Stomach (tissue), 9 donors: ENCODE measurements around the gene THBS4. TPM values are rescaled to one million over a fixed set of nuclear protein-coding genes. Genes with fewer than 3 reads are reported as not detected.
A peak's percentile ranks its signal among the peaks of the same experiment; 100 is the strongest.

Source experiments
- DNase-seq, 2 donors: peaks; one replicate each; pipeline versions ENCODE4 v3.0.0 to v3.0.0-alpha.2; 2013 to 2019
- H3K27ac ChIP-seq, 5 donors: fragments of 200-600 bp in 4 of 5; sonication (generic) in 4 of 5; one replicate each; pipeline ENCODE4 v1.5.1; 2013 to 2019; ENCODE audit warnings: mild to moderate bottlenecking in 1 of 5, moderate library complexity in 1 of 5
- H3K27me3 ChIP-seq, 3 donors: fragments of 200-600 bp; sonication (generic); one replicate each; pipeline ENCODE4 v1.5.1; 2017 to 2019; ENCODE audit warnings: mixed run types in 1 of 3
- H3K36me3 ChIP-seq, 4 donors: fragments of 200-600 bp; sonication (generic); 1 replicate in 3 of 4; 2 replicates in 1 of 4; pipeline ENCODE4 v1.5.1; 2016 to 2019
- H3K4me1 ChIP-seq, 4 donors: fragments of 200-600 bp; sonication (generic); one replicate each; pipeline ENCODE4 v1.5.1; 2016 to 2019
- H3K4me3 ChIP-seq, 4 donors: fragments of 200-600 bp; sonication (generic) in 3 of 4; one replicate each; pipeline ENCODE4 v1.5.1; 2016 to 2019; ENCODE audit warnings: mild to moderate bottlenecking in 1 of 4
- H3K9me3 ChIP-seq, 4 donors: fragments of 200-600 bp; sonication (generic); one replicate each; pipeline ENCODE4 v1.5.1; 2016 to 2019
- EP300 ChIP-seq: sonication (generic); formaldehyde crosslinking; IDR thresholded peaks from one replicate; pipeline ENCODE4 v1.6.1; 2017; ENCODE audit warnings: antibody characterized with exemption
- POLR2A ChIP-seq, 4 donors: fragments of 450-650 bp; IDR thresholded peaks; one replicate each; pipeline ENCODE4 v1.6.1; 2016; ENCODE audit warnings: antibody characterized with exemption in 4 of 4, control low read depth in 2 of 4, mild to moderate bottlenecking in 1 of 4, moderate library complexity in 1 of 4
- POLR2AphosphoS5 ChIP-seq, 3 donors: sonication (generic); formaldehyde crosslinking; IDR thresholded peaks; one replicate each; pipeline ENCODE4 v1.6.1; 2016; ENCODE audit warnings: antibody characterized with exemption in 3 of 3
- WGBS, 5 donors: extraction: QIAGEN DNeasy Blood & Tissue Kit in 3 of 5; methylation state at CpG; one replicate each; pipeline versions ENCODE4 v1.1.5 to v1.1.7; 2013 to 2018; 5-methylcytosine and 5-hydroxymethylcytosine counted together
- intact Hi-C: fragments of 100-400 bp; cut with DNase I; formaldehyde crosslinking; loops from one replicate; pipeline ENCODE4 v1.15.1; 2023; ENCODE audit warnings: low total_unique reads
- polyA plus RNA-seq, 3 donors: library from polyadenylated mRNA; stranded (reverse); fragments of 200-250 nt; gene quantifications; one replicate each; pipeline ENCODE4 v1.2.3, GENCODE V29; 2013
- total RNA-seq, 5 donors: library from RNA; depleted of rRNA; stranded (reverse); fragments of >200 nt; gene quantifications; one replicate each; pipeline versions ENCODE4 v1.1.0 to v1.2.3, GENCODE V29; 2014 to 2016
- TF ChIP-seq, protein P1 (sequence below), 7 experiments: fragments of 450-650 bp in 4 of 7; fragments of 200-600 bp in 3 of 7; sonication (generic) in 3 of 7; IDR thresholded peaks; one replicate each; pipeline ENCODE4 v1.5.1; 2016 to 2019; ENCODE audit warnings: antibody characterized with exemption in 7 of 7, control low read depth in 2 of 7, mild to moderate bottlenecking in 1 of 7
- donor health status: healthy with polysubstance abuse.
- donor health status: Bipolar disorder and iron deficiency.
- donor health status: healthy.

The THBS4 gene
- total and polyA plus RNA-seq, 8 donors, result 0.19 to 38.2 (median 6.7) TPM; not detected in 1

DNA sequence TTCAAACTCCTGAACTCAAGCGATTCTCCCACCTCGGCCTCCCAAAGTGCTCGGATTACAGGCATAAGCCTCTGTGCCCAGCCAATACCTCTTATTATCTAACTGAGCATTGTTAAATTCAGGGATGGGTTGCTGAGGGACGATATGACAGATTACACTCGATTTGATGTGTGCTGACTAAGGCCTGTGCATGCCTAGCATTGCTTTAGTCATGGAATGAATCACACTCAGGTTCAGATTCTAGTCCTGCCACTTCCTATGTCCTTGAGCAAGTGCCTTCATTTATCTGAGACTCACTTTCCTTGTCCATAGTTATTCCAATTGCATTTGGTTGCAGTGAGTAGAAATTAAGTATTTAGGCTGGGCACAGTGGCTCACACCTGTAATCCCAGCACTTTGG, 19.5 kb downstream of the THBS4 start:
- WGBS, 5 donors, result 87 to 94% (median 92%) methylated on average over 5 of the region's 5 CpGs
- Histone ChIP-seq H3K27me3 (no peaks in the 10 kb centered on the region), H3K27ac (no peak overlapping the region), H3K9me3 (no peaks in the 10 kb centered on the region), H3K36me3 (no peaks in the 10 kb centered on the region), H3K4me3 (no peak overlapping the region), H3K4me1 (no peaks in the 10 kb centered on the region)
- intact Hi-C loops, result no loop called here
- DNase-seq, result no peak
- TF ChIP-seq EP300 (no peak), POLR2A (IDR thresholded peaks at IDR 0.05) (no peak), POLR2AphosphoS5 (IDR thresholded peaks at IDR 0.05) (no peak)
- TF ChIP-seq, protein P1, sequence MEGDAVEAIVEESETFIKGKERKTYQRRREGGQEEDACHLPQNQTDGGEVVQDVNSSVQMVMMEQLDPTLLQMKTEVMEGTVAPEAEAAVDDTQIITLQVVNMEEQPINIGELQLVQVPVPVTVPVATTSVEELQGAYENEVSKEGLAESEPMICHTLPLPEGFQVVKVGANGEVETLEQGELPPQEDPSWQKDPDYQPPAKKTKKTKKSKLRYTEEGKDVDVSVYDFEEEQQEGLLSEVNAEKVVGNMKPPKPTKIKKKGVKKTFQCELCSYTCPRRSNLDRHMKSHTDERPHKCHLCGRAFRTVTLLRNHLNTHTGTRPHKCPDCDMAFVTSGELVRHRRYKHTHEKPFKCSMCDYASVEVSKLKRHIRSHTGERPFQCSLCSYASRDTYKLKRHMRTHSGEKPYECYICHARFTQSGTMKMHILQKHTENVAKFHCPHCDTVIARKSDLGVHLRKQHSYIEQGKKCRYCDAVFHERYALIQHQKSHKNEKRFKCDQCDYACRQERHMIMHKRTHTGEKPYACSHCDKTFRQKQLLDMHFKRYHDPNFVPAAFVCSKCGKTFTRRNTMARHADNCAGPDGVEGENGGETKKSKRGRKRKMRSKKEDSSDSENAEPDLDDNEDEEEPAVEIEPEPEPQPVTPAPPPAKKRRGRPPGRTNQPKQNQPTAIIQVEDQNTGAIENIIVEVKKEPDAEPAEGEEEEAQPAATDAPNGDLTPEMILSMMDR (IDR thresholded peaks at IDR 0.05), result no peak

DNA sequence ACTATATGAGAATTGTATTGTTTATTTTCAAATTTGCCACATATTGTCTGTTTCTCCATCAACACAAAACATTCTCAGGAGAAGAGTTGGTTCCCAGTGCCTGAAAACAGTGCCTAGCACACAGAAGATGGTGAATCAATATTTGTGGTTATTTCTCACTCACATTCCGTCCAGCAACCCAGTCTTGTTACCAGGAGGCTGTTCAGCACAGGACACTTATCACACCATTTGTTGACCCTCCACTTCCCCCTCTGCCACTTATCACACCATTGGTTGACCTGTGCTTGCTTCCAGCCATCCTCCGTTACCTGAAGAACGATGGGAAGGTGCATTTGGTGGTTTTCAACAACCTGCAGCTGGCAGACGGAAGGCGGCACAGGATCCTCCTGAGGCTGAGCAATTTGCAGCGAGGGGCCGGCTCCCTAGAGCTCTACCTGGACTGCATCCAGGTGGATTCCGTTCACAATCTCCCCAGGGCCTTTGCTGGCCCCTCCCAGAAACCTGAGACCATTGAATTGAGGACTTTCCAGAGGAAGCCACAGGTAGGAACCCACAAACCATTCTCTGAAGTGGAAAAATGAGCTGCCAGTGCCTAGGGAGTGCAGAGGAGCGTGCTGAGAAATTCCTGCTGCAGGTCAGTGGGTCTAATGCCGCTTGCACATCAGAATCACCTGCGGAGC, 20.5 kb downstream of the THBS4 start:
- Histone ChIP-seq H3K4me1 (no peaks in the 10 kb centered on the region), H3K9me3 (no peaks in the 10 kb centered on the region), H3K27me3 (no peaks in the 10 kb centered on the region), H3K36me3 (no peaks in the 10 kb centered on the region), H3K27ac (no peak overlapping the region), H3K4me3 (no peak overlapping the region)
- intact Hi-C loops, result no loop called here
- DNase-seq, result peak in 1 of 2 donors; percentile 29
- TF ChIP-seq, protein P1 (IDR thresholded peaks at IDR 0.05), result no peak
- TF ChIP-seq EP300, result no peak
- no peak for TF ChIP-seq POLR2AphosphoS5 (IDR thresholded peaks at IDR 0.05)
- TF ChIP-seq POLR2A (IDR thresholded peaks at IDR 0.05), result no peak
- whole genome bisulfite sequencing, 5 donors, result 22 to 50% (median 36%) methylated on average over 10 to 11 of the region's 11 CpGs

DNA sequence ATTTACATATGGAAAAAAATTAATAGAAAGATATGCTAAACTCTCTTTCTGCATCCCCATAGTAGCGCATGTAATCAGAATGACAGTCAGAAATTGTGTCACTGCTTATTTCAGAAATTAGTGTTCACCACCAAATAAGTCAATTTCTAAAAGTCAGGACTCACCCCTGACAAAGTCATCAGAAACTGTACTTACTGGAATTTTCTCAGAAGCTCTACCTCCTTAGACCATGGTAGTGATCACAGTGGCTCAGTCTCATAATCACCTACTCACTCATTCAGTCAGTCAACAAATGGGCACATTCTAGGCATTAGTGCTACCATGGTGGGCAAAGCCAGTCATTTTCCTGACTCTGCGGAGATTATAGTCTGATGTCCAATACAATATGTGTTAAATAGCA, 22.0 kb downstream of the THBS4 start:
- Histone ChIP-seq H3K4me1 (no peaks in the 10 kb centered on the region), H3K36me3 (no peaks in the 10 kb centered on the region), H3K9me3 (no peaks in the 10 kb centered on the region), H3K27ac (no peak overlapping the region), H3K4me3 (no peak overlapping the region), H3K27me3 (no peaks in the 10 kb centered on the region)
- TF ChIP-seq, protein P1 (IDR thresholded peaks at IDR 0.05), result no peak
- TF ChIP-seq POLR2AphosphoS5 (IDR thresholded peaks at IDR 0.05) (no peak), EP300 (no peak), POLR2A (IDR thresholded peaks at IDR 0.05) (no peak)
- intact Hi-C loops, result no loop called here
- WGBS, 5 donors, result 92 to 95% (median 94%) methylated on average over 2 of the region's 2 CpGs
- no peak for DNase-seq

DNA sequence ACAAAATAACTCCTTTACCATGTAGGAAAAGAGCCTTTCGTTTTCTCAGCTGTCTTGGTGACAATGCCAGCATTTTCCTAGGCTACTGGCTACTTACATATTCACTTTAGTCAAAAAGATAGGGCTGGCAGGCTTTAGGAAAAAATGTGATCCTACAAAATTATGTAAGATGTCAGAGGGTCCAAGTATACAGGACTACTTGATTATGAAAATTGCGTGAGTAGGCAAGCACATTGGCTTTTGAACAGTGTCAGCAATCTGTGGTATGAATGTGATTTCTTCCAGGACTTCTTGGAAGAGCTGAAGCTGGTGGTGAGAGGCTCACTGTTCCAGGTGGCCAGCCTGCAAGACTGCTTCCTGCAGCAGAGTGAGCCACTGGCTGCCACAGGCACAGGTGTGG, 22.8 kb downstream of the THBS4 start:
- H3K36me3 ChIP-seq, result no peaks in the 10 kb centered on the region
- WGBS, 5 donors, result 74 to 92% (median 87%) methylated on average over 2 of the region's 2 CpGs
- H3K9me3 ChIP-seq, result no peaks in the 10 kb centered on the region
- H3K27ac ChIP-seq, result no peak overlapping the region
- H3K4me1 ChIP-seq, result no peaks in the 10 kb centered on the region
- H3K27me3 ChIP-seq, result no peaks in the 10 kb centered on the region
- intact Hi-C loops, result no loop called here
- H3K4me3 ChIP-seq, result no peak overlapping the region
- DNase-seq, result no peak
- TF ChIP-seq POLR2AphosphoS5 (IDR thresholded peaks at IDR 0.05) (no peak), POLR2A (IDR thresholded peaks at IDR 0.05) (no peak), EP300 (no peak)
- TF ChIP-seq, protein P1 (IDR thresholded peaks at IDR 0.05), result no peak
